Ishikawa (cell line): Measurements from ENCODE around the gene BARHL2.

Source experiments
- CEBPB ChIP-seq: IDR thresholded peaks from 2 replicates; pipeline ENCODE4 v1.6.1; 2012
- CREB1 ChIP-seq: IDR thresholded peaks from 2 replicates; pipeline ENCODE4 v1.6.1; 2012; ENCODE audit warnings: low read depth
- EGR1 ChIP-seq: IDR thresholded peaks from 2 replicates; pipeline ENCODE4 v1.6.1; 2012
- EP300 ChIP-seq: IDR thresholded peaks from 2 replicates; pipeline ENCODE4 v1.6.1; 2012; ENCODE audit warnings: borderline replicate concordance
- FOXM1 ChIP-seq: IDR thresholded peaks from 2 replicates; pipeline ENCODE4 v1.6.1; 2012; ENCODE audit warnings: low read depth, borderline replicate concordance
- MAX ChIP-seq: IDR thresholded peaks from 2 replicates; pipeline ENCODE4 v1.6.1; 2012
- NFIC ChIP-seq: IDR thresholded peaks from 2 replicates; pipeline ENCODE4 v1.6.1; 2012
- RAD21 ChIP-seq: IDR thresholded peaks from 2 replicates; pipeline ENCODE4 v1.6.1; 2012; ENCODE audit warnings: low read depth
- REST ChIP-seq: IDR thresholded peaks from 2 replicates; pipeline ENCODE4 v1.6.1; 2012; ENCODE audit warnings: low read depth, mild to moderate bottlenecking
- TAF1 ChIP-seq: IDR thresholded peaks from 2 replicates; pipeline ENCODE4 v1.6.1; 2012; ENCODE audit warnings: low read depth, mild to moderate bottlenecking
- TCF12 ChIP-seq: IDR thresholded peaks from 2 replicates; pipeline ENCODE4 v1.6.1; 2012; ENCODE audit warnings: low read depth
- TEAD4 ChIP-seq: IDR thresholded peaks from 2 replicates; pipeline ENCODE4 v1.6.1; 2012
- USF1 ChIP-seq: IDR thresholded peaks from 2 replicates; pipeline ENCODE4 v1.6.1; 2012
- YY1 ChIP-seq: IDR thresholded peaks from 2 replicates; pipeline ENCODE4 v1.6.1; 2012; ENCODE audit warnings: low read depth
- ZBTB7A ChIP-seq: IDR thresholded peaks from 2 replicates; pipeline ENCODE4 v1.6.1; 2012; ENCODE audit warnings: low read depth

The BARHL2 gene

GRCh38 chr1:90704817-90705216 is 12.3 kb downstream of the BARHL2 start:
- TF ChIP-seq CREB1 (no peak), MAX (no peak), EGR1 (no peak), RAD21 (no peak), ZBTB7A (no peak), REST (no peak), NFIC (no peak), YY1 (no peak), TAF1 (no peak), TEAD4 (no peak), FOXM1 (no peak), CEBPB (no peak), USF1 (no peak), TCF12 (no peak), EP300 (no peak)

GRCh38 chr1:90694846-90695245 is 22.3 kb downstream of the BARHL2 start:
- no peak for TF ChIP-seq EP300
- TF ChIP-seq CREB1, result no peak
- no peak for TF ChIP-seq EGR1
- TF ChIP-seq NFIC, result no peak

- TF ChIP-seq MAX (no peak), NFIC (no peak), REST (no peak), EP300 (no peak), ZBTB7A (no peak), USF1 (no peak), YY1 (no peak), TAF1 (no peak), CREB1 (no peak)
These were observed 29.4 kb downstream of the BARHL2 start for GRCh38 chr1:90687747-90688146.

DNA sequence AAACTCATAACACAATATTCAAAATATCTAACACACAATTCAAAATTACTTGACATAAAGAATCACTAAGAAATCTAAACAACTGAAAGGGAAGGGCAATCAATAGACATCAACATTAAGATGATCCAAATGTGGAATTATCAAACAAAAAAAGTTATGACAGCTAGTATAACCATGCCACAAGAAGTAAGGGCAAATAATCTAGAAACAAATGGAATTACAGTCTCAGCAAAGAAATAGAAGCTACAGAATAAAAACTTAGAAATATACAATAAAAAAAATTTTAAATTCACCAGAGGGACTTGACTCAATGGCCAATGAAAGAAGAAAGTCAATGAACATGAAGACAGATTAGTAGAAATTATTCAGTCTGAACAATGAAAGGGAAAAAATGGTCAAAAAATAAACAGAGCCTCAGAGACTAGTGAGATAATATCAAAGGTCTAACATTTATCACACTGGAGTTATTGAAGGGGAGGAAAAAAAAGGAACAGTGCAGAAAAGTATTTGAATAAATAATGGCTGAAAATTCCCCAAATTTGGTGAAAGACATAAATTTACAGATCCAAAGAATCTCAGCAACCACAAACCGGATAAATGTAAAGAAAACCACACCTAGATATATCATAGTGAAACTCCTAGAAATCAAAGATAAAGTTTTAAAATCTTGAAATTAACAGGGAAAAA is 41.8 kb downstream of the BARHL2 start:
- no peak for TF ChIP-seq EP300
- TF ChIP-seq FOXM1, result no peak
- no peak for TF ChIP-seq CEBPB
- no peak for TF ChIP-seq TCF12
- TF ChIP-seq MAX, result no peak
- TF ChIP-seq RAD21, result no peak
- no peak for TF ChIP-seq TAF1
- no peak for TF ChIP-seq USF1
- TF ChIP-seq CREB1, result no peak
- no peak for TF ChIP-seq REST
- no peak for TF ChIP-seq NFIC
- TF ChIP-seq TEAD4, result no peak
- no peak for TF ChIP-seq EGR1
- TF ChIP-seq YY1, result no peak
- TF ChIP-seq ZBTB7A, result no peak
